T-helper 17 cell (primary cell): ENCODE data around the gene FAU. TPM values are rescaled to one million over a fixed set of nuclear protein-coding genes. Genes with fewer than 3 reads are reported as not detected.
"Not testable (repeated sequence)": the region's sequence is repeated elsewhere in the genome, so short reads cannot be mapped to it uniquely, and the experiment has no call there.

ENCODE experiments used
- ATAC-seq: fragments of 150-1000 bp; cut with Tn5 transposase; 2 replicates; pipeline ENCODE4 v1.10.0; 2021; ENCODE audit warnings: mild to moderate bottlenecking, moderate library complexity
- DNase-seq, 3 donors: peaks; one replicate each; pipeline versions ENCODE4 v3.0.0 to v3.0.0-alpha.2; 2020 to 2021
- H3K9me3 ChIP-seq: one replicate; pipeline ENCODE4 v1.7.0; 2013; ENCODE audit warnings: low read length, mild to moderate bottlenecking; ENCODE audit not compliant: control insufficient read depth, poor library complexity, severe bottlenecking
- H3K27ac Mint-ChIP-seq: one replicate; pipeline ENCODE4 v1.8.0; 2022; ENCODE audit warnings: mild to moderate bottlenecking, moderate library complexity, mixed read lengths
- H3K27me3 Mint-ChIP-seq: one replicate; pipeline ENCODE4 v1.8.0; 2022; ENCODE audit warnings: mixed read lengths
- H3K36me3 Mint-ChIP-seq: one replicate; pipeline ENCODE4 v1.8.0; 2022; ENCODE audit warnings: low read depth, mixed read lengths
- H3K4me1 Mint-ChIP-seq: one replicate; pipeline ENCODE4 v1.8.0; 2022; ENCODE audit warnings: mild to moderate bottlenecking, mixed read lengths
- H3K4me3 Mint-ChIP-seq: one replicate; pipeline ENCODE4 v1.8.0; 2022; ENCODE audit warnings: mild to moderate bottlenecking, moderate library complexity, mixed read lengths
- total RNA-seq, 4 donors: library from RNA in 2 of 4; stranded (reverse) in 2 of 4; gene quantifications; one replicate each; pipeline ENCODE4 v1.2.3 and lab custom pipeline; 2022 to 2026

Gene FAU
- total RNA-seq, 2 donors from 2014 or later, result 1,401 to 1,408 TPM

DNA sequence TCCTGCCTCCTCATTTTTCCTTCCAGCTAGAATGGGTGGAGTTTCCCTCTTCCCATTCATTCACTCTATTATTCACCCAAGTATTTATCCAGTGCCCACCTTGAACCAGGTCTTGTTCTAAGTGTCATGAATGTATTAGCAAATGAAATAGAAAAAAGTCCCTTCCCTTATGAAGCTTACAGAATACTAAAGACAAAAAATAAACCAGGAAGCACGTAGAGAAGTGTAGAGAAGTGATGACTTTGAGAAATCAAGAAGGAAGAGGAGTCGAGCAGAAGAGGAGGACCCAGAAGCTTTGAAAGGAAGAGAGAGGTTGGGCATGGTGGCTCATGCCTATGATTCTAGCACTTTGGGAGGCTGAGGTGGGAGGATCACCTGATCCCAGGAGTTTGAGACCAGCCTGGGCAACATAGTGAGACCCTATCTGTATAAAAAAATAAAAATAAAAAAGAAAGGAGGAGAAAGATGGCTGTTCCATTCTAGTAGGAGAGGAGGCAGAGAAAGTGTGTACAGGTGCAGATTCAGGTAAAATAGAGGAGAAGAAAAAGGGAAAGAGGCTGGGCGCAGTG is 29.5 kb upstream of the FAU start:
- peaks cover 6% of the 10 kb centered on the region for H3K4me1 Mint-ChIP-seq
- H3K4me3 Mint-ChIP-seq, result no peak overlapping the region
- H3K27me3 Mint-ChIP-seq, result no peaks in the 10 kb centered on the region
- peak overlapping the region; percentile 78 for H3K27ac Mint-ChIP-seq
- DNase-seq (no peak), ATAC-seq (no peak)
- peaks cover 2% of the 10 kb centered on the region for H3K36me3 Mint-ChIP-seq
- no peaks in the 10 kb centered on the region for H3K9me3 ChIP-seq

DNA sequence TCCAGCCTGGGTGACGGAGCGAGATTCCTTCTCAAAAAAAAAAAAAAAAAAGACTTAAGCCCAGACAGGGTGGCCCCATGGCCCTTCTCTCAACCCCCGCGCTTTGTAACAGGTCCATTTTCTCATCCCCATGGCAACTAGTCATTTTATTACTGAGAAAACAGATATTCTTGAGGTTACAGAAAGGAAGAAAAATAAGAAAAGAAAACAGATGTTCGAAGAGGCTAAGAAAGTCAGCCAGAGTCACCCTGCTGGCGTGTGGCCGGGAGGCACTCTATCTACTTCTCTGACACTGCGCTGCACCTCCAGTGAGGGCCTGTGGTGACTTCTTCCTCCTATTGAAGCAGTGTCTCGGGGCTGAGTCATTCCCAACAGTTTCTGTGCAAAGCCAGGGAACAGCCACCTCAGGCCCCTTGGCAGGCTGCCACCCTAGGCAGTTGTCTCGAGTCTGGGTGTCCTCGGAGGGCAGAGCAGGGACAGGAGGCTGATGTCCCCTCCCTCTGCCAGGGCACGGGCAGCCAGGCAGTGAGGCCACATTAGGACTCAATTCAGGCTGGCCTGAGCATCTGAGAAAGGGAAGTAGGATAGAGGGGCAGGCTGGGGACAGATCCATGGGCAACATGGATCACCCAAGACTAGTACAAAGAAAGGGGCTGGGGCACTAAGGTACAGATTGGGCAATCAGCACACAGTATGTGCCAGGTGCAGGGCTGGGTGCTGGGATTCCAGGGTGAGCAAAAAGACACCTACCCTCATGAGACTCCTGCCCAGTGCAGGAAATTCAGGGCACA is 28.8 kb upstream of the FAU start:
- Mint-ChIP-seq H3K4me1 (peaks cover 6% of the 10 kb centered on the region), H3K27ac (peak overlapping the region; percentile 78), H3K4me3 (no peak overlapping the region), H3K27me3 (no peaks in the 10 kb centered on the region), H3K36me3 (peaks cover 2% of the 10 kb centered on the region)
- ATAC-seq (peak; percentile 42), DNase-seq (no peak)
- no peaks in the 10 kb centered on the region for H3K9me3 ChIP-seq

DNA sequence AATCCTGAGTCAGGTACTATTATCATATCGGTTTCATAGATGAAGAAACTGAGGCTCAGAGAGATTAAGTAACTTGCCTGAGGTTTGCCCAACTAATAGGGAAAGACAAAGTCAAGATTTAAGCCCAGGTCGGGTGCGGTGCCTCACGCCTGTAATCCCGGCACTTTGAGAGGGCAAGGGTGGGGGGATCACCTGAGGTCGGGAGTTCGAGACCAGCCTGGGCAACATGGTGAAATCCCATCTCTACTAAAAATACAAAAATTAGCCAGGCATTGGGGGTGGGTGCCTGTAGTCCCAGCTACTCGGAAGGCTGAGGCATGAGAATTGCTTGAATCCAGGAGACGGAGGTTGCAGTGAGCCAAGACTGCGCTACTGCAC is 28.2 kb upstream of the FAU start:
- not testable (repeated sequence) for H3K4me1 Mint-ChIP-seq, DNase-seq, H3K27ac Mint-ChIP-seq, H3K4me3 Mint-ChIP-seq, H3K36me3 Mint-ChIP-seq, H3K9me3 ChIP-seq, H3K27me3 Mint-ChIP-seq, ATAC-seq

DNA sequence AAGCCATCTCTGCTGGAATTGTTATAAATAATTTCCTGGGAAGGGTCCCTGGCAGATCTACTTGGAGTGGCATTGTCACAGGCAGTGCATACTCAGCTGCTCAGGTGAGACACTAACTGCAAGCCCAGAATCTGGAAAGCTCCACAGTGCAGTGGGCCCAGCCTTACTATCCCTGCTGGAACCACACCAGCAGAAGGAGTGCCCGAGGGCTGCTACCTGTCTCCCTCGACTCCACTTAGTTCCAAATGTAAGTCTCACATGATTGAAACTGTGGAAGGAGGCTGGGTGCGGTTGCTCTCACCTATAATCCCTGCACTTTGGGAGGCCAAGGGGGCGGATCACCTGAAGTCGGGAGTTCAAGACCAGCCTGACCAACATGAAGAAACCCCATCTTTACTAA is 26.7 kb upstream of the FAU start:
- DNase-seq (no peak), ATAC-seq (no peak)
- peaks cover 6% of the 10 kb centered on the region for H3K27me3 Mint-ChIP-seq
- no peaks in the 10 kb centered on the region for H3K9me3 ChIP-seq
- peaks cover 6% of the 10 kb centered on the region for H3K4me1 Mint-ChIP-seq
- H3K27ac Mint-ChIP-seq, result no peak overlapping the region
- H3K4me3 Mint-ChIP-seq, result no peak overlapping the region
- H3K36me3 Mint-ChIP-seq, result peaks cover 2% of the 10 kb centered on the region

DNA sequence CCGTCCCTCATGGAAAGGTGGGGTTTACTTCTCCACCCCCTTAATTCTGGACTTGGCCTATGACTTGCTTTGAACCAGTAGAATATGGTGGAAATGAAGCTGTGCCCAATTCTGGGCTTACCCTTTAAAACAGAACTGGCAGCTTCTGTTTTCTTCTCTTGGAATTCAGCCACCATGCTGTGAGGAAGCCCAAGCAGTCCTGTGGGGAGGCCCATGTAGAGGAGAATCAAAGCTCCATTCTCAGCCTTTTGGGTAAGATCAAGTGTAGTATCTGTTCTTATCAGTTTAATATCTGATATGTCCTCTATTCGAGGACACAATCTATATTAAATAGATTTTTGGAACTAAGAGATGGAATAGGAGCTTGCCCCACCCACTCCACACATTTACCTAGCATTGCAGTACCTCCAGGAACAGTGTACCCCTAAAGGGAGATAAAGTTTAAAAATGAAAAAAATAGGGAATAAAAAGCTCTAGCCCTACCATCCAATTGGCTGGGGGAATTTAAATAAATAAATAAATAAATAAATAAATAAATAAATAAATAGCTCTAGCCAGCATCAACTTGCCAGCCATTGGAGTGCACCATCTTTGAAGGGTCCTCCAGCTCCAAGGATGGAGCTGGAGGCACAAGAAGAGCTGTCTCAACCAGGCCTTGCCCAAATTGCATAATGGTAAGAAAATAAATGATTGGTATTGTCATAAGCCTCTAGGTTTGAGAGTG is 25.6 kb upstream of the FAU start:
- ATAC-seq (no peak), DNase-seq (no peak)
- Mint-ChIP-seq H3K4me1 (peaks cover 6% of the 10 kb centered on the region), H3K27ac (no peak overlapping the region), H3K27me3 (peaks cover 6% of the 10 kb centered on the region), H3K36me3 (peaks cover 2% of the 10 kb centered on the region), H3K4me3 (no peak overlapping the region)
- no peaks in the 10 kb centered on the region for H3K9me3 ChIP-seq

DNA sequence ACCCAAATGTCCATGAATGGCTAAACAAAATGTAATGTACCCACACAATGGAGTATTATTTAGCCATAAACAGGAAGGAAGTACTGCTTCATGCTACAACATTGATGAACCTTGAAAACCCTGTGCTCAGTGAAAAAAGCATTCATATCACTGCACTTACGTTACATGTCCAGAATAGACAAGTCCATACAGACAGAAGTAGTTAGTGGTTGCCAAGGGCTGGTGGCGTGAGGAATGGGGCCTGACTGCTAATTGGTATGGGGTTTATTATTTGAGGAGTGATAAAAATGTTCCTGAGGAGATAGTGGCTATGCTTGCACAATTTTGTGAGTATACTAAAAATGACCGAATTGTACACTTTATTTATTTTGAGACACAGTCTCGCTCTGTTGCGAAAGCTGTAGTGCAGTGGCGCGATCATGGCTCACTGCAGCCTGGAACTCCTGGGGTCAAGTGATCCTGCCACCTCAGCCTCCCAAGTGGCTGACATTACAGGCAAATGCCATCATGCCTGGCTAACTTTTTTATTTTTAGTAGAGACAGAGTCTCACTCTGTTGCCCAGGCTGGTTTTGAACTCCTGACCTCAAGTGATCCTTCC is 20.1 kb upstream of the FAU start:
- no peaks in the 10 kb centered on the region for H3K4me1 Mint-ChIP-seq
- no peak for DNase-seq
- H3K4me3 Mint-ChIP-seq, result no peak overlapping the region
- no peak overlapping the region for H3K27ac Mint-ChIP-seq
- no peaks in the 10 kb centered on the region for H3K36me3 Mint-ChIP-seq
- H3K27me3 Mint-ChIP-seq, result peaks cover 6% of the 10 kb centered on the region
- H3K9me3 ChIP-seq, result no peaks in the 10 kb centered on the region
- no peak for ATAC-seq

DNA sequence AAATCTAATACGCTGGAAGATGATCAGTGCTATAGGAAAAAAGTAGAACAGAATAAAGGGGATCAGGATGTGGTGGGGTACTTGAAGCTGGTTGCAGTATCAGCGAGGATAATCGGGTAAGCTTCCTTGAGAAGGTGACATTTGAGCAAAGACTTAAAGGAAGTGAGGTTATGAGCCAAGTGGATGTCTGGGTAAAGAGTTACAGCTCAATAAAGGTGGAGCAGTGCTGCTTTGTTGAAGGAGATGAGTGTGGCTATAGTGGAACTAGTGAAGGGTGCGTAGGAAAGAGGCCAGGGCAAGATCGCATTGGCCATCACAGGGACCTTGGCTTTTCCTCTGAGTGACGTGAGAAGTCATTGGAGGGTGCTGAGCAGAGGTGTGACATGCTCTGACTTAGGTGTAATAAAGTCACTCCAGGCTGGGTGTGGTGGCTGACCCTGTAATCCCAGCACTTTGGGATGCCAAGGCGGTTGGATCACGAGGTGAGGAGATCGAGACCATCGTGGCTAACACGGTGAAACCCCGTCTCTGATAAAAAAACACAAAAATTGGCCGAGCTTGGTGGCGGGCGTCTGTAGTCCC is 14.7 kb upstream of the FAU start:
- H3K9me3 ChIP-seq, result no peaks in the 10 kb centered on the region
- Mint-ChIP-seq H3K27me3 (no peaks in the 10 kb centered on the region), H3K36me3 (no peaks in the 10 kb centered on the region), H3K27ac (peak overlapping the region; percentile 100), H3K4me3 (peak overlapping the region; percentile 85), H3K4me1 (peaks cover 28% of the 10 kb centered on the region)
- ATAC-seq, result no peak
- DNase-seq, result no peak

DNA sequence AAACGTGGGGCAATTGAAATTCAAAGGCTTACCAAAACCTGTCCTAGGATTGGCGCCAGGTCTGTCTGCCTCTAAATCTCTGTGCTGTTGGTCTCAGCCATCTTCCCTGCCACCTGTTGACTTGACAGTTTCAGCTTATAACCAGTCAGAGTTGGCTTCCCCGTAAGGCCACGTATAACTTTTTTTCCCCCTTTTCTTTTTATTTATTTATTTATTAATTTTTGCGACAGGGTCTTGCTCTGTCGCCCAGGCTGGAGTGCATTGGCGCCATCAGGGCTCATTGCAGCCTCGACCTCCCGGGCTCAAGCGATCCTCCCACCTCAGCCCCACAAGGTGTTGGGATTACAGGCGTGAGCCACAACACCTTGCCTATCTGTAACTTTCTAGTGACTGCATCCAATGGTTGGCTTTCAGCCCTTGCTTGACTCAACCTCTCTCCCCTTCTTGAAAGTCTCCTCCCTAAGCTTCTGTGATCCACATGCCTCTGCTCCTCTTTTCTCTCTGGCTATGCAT is 13.8 kb upstream of the FAU start:
- Mint-ChIP-seq H3K36me3 (peaks cover 5% of the 10 kb centered on the region), H3K4me1 (peaks cover 32% of the 10 kb centered on the region), H3K4me3 (peak overlapping the region; percentile 98), H3K27ac (peak overlapping the region; percentile 100), H3K27me3 (no peaks in the 10 kb centered on the region)
- ATAC-seq (no peak), DNase-seq (no peak)
- no peaks in the 10 kb centered on the region for H3K9me3 ChIP-seq

DNA sequence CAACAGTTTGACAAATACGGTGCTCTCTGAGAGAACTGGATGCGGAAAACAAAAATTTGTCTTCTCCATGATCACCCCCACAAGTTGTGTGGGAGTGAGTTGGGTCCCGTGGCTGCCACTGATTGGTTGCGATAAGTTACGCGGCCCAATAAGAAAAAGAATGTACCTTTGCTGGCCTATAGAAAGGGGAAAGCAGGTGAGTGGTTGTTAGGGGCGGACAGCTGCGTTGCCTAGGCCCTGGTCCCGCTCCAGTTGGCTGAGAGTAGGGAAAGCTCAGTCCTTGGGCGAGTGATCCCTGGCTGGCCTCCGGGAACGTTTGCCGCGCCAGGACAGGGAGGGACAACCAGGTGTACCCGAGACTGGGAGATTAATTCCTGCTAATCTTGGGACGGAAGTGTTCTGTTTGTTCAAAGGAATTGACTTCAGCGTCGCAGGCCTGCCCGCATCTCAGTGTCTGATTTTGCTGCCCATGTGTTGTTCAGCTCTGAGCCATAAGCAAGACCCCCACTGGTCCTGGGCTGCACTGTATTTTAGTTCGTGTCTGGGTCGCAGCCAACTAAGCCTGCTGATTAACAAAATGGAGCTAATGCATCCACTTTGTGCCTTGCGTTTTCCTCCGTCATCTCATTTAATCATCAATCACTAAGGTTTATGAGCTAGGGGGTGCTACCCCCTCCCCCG is 13.2 kb upstream of the FAU start:
- peaks cover 32% of the 10 kb centered on the region for H3K4me1 Mint-ChIP-seq
- no peaks in the 10 kb centered on the region for H3K27me3 Mint-ChIP-seq
- H3K27ac Mint-ChIP-seq, result peak overlapping the region; percentile 100
- peaks cover 5% of the 10 kb centered on the region for H3K36me3 Mint-ChIP-seq
- peak; percentile 64 to 76 (median 66) for DNase-seq
- peak; percentile 88 for ATAC-seq
- H3K9me3 ChIP-seq, result no peaks in the 10 kb centered on the region
- peak overlapping the region; percentile 98 for H3K4me3 Mint-ChIP-seq

DNA sequence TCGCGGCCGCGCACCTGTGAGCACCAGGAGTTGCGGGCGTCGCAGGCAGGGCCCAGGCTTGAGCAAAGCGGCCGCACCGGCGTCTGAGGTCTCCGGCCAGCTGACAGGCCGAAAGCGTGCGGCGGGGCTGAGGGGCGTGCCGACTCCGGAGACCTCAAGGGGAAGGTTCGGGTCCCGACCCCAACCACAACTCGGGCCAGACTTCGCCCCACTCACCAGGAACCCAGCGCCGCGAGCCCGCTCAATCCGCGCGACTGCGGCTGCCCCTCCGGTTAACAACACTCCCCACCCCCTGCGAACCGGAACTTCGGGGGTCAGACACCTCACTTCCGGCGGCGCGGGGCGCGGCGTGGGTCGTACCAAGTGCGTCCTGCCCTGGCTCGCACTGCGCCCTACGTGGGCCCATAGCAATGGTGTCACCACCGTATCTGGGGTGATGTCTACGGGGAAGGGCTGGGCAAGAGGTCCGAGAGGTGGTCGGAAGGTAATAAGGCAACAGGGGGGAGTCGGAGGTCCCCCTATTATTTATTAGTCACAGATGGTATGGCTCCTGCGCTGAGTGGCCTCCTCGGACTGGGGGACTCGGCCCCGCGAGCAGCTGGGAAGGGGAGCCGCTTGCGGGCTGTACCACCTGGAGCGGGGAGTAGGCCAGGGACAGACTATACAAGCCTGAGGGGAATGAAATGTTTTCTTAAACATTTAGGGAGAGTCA is 12.5 kb upstream of the FAU start, which contains the start of gene SYVN1:
TSS of gene SYVN1 (minus strand) at position 280 of the 712 bp plus-strand sequence. CDS start 918 bp downstream, outside the sequence.
- Mint-ChIP-seq H3K4me1 (peaks cover 32% of the 10 kb centered on the region), H3K27me3 (no peaks in the 10 kb centered on the region), H3K4me3 (peak within 1 kb of the TSS; percentile 98), H3K36me3 (peaks cover 5% of the 10 kb centered on the region), H3K27ac (peak within 1 kb of the TSS; percentile 100)
- ATAC-seq (peak; percentile 81), DNase-seq (peak; percentile 84 to 87 (median 85))
- no peaks in the 10 kb centered on the region for H3K9me3 ChIP-seq

DNA sequence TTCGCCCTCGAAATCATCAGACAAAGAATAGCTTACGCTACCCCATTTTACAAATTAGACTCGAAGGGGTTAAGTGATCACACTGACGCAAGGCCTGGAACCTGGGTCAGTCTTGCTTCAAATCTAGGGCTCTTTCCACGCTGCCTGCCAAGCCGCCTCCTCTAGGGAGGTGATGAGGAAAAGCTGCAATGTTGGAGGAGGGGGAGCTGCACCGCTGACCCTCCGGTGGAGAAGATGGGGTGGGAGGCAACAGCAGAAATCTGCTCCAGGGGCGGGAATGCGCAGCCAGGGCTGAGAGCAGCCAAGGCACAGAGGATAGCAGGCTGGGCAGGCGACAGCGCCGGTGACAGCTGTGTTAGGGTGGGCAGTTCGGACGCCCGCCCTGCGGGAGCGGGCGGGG is 11.8 kb upstream of the FAU start:
- no peak for DNase-seq

More for the DNA sequence above, 11.8 kb upstream of the FAU start:
- H3K4me3 Mint-ChIP-seq, result peak overlapping the region; percentile 98
- peak overlapping the region; percentile 100 for H3K27ac Mint-ChIP-seq
- H3K27me3 Mint-ChIP-seq, result no peaks in the 10 kb centered on the region
- H3K36me3 Mint-ChIP-seq, result peaks cover 5% of the 10 kb centered on the region
- H3K9me3 ChIP-seq, result no peaks in the 10 kb centered on the region
- peaks cover 32% of the 10 kb centered on the region for H3K4me1 Mint-ChIP-seq
- ATAC-seq, result no peak
